ENCODE data around the gene SNAPC2.
"Not testable (repeated sequence)": the region's sequence is repeated elsewhere in the genome, so short reads cannot be mapped to it uniquely, and the experiment has no call there.

The SNAPC2 gene

DNA sequence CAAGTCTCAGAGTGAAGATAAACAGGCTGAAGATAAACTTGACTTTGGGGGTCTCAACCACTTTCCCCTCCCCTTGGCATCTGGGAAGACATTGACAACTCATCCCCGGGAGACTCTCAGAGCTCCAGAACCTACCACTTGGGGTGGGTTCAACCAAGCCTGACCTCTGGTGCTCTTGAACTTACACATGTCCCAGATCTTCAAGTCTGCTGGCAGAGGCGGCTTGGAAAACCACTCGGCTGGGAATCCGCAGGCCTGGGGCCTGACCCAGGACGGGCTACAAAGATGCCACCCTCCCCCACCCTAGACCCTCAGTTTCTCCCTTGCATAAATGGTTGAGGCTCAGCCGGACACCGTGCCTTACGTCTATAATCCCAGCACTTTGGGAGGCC, 31.3 kb upstream of the SNAPC2 start:
- no peak for DNase-seq

DNA sequence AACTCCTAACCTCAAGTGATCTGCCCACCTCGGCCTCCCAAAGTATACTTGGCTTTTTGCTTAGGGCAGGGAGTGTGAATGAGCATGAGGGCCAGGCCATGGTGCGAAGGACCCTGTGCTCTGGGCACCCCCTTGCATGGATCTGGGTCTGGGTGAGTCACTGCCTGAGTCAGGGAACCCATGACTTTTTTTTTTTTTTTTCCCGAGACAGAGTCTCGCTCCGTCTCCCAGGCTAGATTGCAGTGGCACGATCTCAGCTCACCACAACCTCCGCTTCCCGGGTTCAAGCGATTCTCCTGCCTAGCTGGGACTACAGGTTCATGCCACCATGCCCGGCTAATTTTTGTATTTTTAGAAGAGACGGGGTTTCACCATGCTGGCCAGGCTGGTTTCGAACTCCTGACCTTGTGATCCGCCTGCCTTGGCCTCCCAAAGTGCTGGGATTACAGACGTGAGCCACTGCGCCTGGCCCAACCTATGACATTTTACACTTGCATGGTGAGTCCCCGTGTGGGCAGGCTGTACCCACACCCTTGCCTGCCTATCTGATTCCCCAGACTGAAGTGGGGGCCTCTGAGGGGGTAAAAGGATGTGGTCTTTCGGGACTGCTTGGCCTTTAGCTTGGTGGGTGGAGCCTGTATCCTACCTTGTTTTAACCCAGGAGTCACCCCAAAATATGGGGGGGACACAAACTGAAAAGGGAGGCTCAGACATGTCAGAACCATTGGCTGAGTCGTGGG, 26.6 kb upstream of the SNAPC2 start:
- not testable (repeated sequence) for DNase-seq

DNA sequence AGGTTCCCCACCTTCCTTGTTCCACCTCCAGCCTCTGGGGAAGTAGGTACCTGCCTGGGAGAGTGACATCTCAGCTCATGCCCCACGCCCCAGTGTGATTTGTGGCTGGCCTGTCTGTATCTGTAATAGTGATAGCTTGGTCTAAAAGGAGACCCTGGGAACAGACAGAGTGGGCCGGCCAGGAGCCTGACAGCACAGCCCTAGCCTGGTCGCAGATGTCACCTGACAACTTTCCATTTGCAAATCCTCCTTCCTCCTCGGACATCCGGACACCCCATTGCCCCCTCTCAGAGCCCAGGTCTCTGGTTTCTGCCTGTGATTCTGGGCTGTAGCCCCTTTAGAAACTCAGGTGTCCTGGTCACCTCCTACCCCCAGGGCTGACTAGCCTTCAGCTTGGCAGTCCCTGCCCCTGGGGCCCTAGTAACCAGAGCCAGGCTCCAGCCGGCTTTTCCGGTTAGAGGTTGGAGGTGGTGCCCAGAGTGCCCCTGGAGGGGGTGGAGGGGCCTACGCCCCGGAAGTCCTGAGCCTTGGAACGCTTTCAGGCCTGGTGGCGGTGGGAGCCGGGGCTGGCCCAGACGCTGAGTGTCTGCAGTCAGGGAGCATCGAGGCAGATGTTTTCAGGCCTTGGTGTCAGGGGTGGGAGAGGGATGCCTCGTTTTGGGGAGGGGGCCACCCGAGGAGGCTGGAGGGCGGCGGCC, 25.4 kb upstream of the SNAPC2 start:
- DNase-seq: no peak

- no peak for DNase-seq
These were observed 24.6 kb upstream of the SNAPC2 start for GRCh38 chr19:7895565-7895964.

DNA sequence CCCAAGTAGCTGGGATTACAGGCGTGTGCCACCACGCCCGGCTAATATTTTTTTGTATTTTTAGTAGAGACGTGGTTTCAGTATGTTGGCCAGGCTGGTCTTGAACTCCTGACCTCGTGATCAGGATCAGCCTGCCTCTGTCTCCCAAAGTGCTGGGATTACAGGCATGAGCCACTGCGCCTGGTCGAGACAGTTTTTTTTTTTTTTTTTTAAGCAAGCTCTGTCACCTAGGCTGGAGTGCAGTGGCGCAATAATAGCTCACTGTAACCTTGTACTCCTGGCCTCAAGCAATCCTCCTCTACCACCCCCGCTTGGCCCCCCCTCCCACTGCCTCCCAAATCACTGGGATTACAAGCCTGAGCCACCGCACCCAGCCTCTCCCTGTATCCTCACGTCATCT, 22.8 kb upstream of the SNAPC2 start:
- DNase-seq: no peak

GRCh38 chr19:7898967-7899366, 21.2 kb upstream of the SNAPC2 start:
- DNase-seq: no peak

DNA sequence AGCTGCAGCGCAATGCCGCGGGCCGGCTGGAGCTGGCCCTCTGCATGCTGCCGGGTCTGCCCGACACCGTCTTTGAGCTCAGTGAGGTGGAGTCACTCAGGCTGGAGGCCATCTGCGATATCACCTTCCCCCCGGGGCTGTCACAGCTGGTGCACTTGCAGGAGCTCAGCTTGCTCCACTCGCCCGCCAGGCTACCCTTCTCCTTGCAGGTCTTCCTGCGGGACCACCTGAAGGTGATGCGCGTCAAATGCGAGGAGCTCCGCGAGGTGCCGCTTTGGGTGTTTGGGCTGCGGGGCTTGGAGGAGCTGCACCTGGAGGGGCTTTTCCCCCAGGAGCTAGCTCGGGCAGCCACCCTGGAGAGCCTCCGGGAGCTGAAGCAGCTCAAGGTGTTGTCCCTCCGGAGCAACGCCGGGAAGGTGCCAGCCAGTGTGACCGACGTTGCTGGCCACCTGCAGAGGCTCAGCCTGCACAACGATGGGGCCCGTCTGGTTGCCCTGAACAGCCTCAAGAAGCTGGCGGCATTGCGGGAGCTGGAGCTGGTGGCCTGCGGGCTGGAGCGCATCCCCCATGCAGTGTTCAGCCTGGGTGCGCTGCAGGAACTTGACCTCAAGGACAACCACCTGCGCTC, 20.3 kb upstream of the SNAPC2 start:
- DNase-seq: no peak

DNA sequence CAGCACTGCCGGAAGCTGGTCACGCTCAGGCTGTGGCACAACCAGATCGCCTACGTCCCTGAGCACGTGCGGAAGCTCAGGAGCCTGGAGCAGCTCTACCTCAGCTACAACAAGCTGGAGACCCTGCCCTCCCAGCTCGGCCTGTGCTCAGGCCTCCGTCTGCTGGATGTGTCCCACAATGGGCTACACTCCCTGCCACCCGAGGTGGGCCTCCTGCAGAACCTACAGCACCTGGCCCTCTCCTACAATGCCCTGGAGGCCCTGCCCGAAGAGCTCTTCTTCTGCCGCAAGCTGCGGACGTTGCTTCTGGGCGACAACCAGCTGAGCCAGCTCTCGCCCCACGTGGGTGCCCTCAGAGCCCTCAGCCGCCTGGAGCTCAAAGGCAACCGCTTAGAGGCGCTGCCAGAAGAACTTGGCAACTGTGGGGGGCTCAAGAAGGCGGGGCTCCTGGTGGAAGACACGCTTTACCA, 19.7 kb upstream of the SNAPC2 start:
- no peak for DNase-seq

DNA sequence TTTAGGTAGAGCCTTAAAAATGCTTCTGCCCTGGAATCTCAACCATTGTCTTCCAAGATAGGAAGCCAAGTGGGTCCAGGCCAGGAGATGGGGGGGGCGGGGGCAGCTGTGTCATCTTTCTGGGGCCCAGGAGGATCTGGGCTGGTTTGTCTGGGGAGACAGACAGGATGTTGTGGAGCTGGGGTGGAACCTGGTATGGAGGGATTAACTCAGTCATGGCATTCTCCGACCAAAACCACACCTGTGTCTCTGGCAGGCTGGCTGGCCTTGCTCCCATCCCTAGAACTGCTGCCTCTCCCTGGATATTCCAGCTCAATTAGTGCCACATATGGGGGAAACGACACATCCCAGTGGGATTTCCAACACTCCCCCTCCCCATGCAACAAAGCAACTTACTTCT, 19.2 kb upstream of the SNAPC2 start:
- no peak for DNase-seq

DNA sequence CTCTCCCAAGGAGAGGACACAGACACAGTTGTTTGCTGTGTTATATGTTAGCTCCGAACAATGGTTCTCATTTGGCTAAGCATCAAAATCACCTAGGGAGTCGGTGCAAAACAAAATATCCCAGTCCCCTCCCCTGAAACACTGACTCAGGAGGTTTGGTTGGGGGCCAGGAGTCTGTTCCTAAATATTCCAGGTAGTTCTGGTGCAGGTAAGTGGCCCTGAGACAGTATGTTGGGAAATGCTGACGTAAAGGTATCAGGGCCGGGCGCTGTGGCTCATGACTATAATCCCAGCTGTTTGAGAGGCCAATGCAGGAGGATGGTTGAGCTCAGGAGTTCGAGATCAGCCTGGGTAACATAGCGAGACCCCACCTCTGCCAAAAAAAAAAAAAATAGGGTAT, 18.8 kb upstream of the SNAPC2 start:
- DNase-seq: no peak

GRCh38 chr19:7902796-7903243, 17.3 kb upstream of the SNAPC2 start:
- DNase-seq: no peak

GRCh38 chr19:7903244-7904073, 16.7 kb upstream of the SNAPC2 start, which contains the start of gene MAP2K7:
Gene MAP2K7, plus strand, starts transcription at chr19:7903877. Its CDS starts 68 bp downstream, at chr19:7903945.
- DNase-seq: peak; percentile 94

- DNase-seq: no peak
These were observed 15.8 kb upstream of the SNAPC2 start for GRCh38 chr19:7904074-7905020.

GRCh38 chr19:7905268-7905667, 14.9 kb upstream of the SNAPC2 start:
- no peak for DNase-seq

DNA sequence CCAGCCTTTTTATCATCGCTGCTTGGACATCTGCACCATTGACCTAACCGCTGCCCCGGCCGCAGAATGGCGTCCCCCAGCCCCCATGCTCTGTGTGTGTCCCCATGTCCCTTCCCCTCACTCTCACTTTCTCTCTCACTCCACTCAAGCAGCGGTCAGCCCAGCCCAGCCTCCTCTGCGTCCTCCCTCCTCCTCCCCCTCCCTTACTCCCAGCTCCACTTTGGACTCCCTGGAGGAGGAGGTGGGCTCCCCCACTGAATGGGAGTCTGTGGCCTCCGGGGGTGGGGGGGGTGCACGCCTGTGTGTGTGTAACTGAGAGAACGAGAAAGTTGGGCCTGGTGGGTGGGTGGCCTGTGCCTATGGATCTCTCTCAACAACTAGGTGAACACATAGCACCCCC, 14.3 kb upstream of the SNAPC2 start:
- no peak for DNase-seq

DNA sequence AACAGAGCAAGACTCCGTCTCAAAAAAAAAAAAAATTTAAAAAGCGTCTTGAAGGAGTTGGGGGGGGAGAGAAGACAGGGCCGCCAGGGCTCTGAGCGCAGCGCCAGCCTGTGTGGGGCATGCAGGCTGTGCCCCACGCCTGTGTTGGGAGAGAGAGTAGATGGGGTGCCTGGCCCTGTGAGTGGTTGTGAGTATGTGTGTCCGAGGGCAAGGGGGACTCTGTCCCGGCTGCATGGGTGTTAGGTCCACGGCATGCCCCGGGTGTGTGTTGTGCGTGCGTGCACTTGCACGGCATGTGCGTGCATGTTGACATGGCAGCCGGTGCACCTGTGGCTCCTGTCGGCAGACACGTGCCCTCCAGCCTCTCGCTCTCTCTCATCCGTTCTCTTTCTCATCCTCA, 13.0 kb upstream of the SNAPC2 start:
- DNase-seq: no peak

- no peak for DNase-seq
These were observed 12.6 kb upstream of the SNAPC2 start for GRCh38 chr19:7907544-7907943.

- DNase-seq: no peak
These were observed 11.9 kb upstream of the SNAPC2 start for GRCh38 chr19:7908078-7908699.

GRCh38 chr19:7908742-7909461, 11.2 kb upstream of the SNAPC2 start:
- no peak for DNase-seq

GRCh38 chr19:7909471-7910067, 10.6 kb upstream of the SNAPC2 start:
- DNase-seq: no peak
